IMR-90 (cell line): ENCODE results near the gene GLRX3.

Experiments used
- BHLHE40 ChIP-seq: fragments of 150-350 bp; IDR thresholded peaks from 2 replicates; pipeline ENCODE4 v1.6.1; 2016; ENCODE audit warnings: mild to moderate bottlenecking, low read depth, low read length
- CEBPB ChIP-seq: IDR thresholded peaks from 2 replicates; pipeline ENCODE4 v1.6.1; 2012; ENCODE audit warnings: low read depth, low read length, improper control_type of control experiment
- CHD1 ChIP-seq: IDR thresholded peaks from 2 replicates; pipeline ENCODE4 v1.6.1; 2012; ENCODE audit warnings: low read depth, low read length, improper control_type of control experiment
- FOS ChIP-seq: fragments of 150-350 bp; IDR thresholded peaks from 2 replicates; pipeline ENCODE4 v1.6.1; 2016; ENCODE audit warnings: low read depth, low read length
- MAFK ChIP-seq: IDR thresholded peaks from 2 replicates; pipeline ENCODE4 v1.6.1; 2012; ENCODE audit warnings: low read depth, low read length, improper control_type of control experiment
- MAZ ChIP-seq: IDR thresholded peaks from 2 replicates; pipeline ENCODE4 v1.6.1; 2012; ENCODE audit warnings: low read depth, mild to moderate bottlenecking, low read length, improper control_type of control experiment, moderate library complexity, borderline replicate concordance
- POLR2A ChIP-seq: IDR thresholded peaks from 2 replicates; pipeline ENCODE4 v1.6.1; 2012; ENCODE audit warnings: mild to moderate bottlenecking, low read depth, low read length
- RAD21 ChIP-seq: IDR thresholded peaks from 2 replicates; pipeline ENCODE4 v1.6.1; 2012; ENCODE audit warnings: low read length, improper control_type of control experiment
- RCOR1 ChIP-seq: IDR thresholded peaks from 2 replicates; pipeline ENCODE4 v1.6.1; 2012; ENCODE audit warnings: mild to moderate bottlenecking, low read length, improper control_type of control experiment; ENCODE audit not compliant: insufficient replicate concordance
- RFX5 ChIP-seq: IDR thresholded peaks from 2 replicates; pipeline ENCODE4 v1.8.0; 2012; ENCODE audit warnings: low read depth, mild to moderate bottlenecking, low read length, moderate library complexity
- SMC3 ChIP-seq: fragments of 150-350 bp; IDR thresholded peaks from 2 replicates; pipeline ENCODE4 v1.6.1; 2016; ENCODE audit warnings: low read depth, mild to moderate bottlenecking, antibody characterized with exemption, low read length, moderate library complexity
- USF2 ChIP-seq: fragments of 150-350 bp; IDR thresholded peaks from 2 replicates; pipeline ENCODE4 v1.6.1; 2017; ENCODE audit warnings: mild to moderate bottlenecking, antibody characterized with exemption, low read length, low read depth
- TF ChIP-seq, protein P1 (sequence below): conservative IDR thresholded peaks from 2 replicates; pipeline ENCODE4 v1.5.1; 2012; ENCODE audit warnings: mild to moderate bottlenecking, low read depth, low read length, improper control_type of control experiment

DNA sequence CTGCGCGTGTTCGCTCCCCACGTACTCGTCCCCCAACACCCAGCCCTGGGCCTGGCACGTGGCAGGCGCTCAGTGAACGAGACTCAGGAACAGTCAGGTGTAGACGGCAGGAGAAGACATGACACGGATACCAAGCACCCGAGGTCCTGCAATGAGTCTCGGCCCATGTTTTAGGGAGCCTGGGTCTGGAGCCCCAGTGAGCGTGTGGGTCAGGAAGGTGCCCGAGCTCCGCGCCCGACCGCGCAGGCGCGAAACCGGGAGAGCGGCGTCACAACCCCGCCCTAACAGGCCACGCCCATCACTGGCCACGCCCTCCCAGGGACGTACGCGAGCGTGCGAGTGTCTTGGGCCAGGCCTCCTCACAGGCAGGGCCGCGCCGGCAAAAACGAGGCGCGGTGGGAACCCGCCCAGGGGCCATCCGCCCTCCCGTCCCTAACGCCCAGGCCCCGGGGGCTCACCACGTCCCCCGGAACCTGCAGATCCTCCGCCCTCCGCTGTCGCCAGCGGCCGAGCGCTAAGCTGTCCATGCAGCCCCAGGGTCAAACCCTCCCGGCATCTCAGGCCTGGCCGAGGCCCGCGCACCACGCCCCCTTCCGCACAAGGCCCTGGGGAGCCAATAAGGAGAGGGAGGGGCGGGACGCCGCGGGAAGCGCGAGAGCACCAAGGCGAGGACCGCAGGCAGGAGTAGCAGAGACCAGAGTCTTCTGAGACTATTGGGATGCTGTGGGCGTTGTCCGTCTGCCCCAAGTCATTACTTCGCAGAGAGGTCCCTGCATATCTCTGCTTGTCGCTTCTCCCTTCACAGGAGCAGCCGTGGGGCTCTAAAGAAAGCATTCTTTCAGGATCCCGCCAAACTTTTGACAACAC is 25.7 kb upstream of the GLRX3 start, which contains the start of gene C10orf143:
- TF ChIP-seq, protein P1, sequence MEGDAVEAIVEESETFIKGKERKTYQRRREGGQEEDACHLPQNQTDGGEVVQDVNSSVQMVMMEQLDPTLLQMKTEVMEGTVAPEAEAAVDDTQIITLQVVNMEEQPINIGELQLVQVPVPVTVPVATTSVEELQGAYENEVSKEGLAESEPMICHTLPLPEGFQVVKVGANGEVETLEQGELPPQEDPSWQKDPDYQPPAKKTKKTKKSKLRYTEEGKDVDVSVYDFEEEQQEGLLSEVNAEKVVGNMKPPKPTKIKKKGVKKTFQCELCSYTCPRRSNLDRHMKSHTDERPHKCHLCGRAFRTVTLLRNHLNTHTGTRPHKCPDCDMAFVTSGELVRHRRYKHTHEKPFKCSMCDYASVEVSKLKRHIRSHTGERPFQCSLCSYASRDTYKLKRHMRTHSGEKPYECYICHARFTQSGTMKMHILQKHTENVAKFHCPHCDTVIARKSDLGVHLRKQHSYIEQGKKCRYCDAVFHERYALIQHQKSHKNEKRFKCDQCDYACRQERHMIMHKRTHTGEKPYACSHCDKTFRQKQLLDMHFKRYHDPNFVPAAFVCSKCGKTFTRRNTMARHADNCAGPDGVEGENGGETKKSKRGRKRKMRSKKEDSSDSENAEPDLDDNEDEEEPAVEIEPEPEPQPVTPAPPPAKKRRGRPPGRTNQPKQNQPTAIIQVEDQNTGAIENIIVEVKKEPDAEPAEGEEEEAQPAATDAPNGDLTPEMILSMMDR = no peak
- peak; percentile 84 for TF ChIP-seq USF2
- no peak for TF ChIP-seq CEBPB
- TF ChIP-seq RCOR1 = no peak
- no peak for TF ChIP-seq RFX5
- TF ChIP-seq POLR2A = peak; percentile 75
- no peak for TF ChIP-seq MAFK
- TF ChIP-seq SMC3 = no peak
- peak; percentile 31; the same call in 1 of the 2 replicates for TF ChIP-seq MAZ
- no peak for TF ChIP-seq CHD1
- no peak for TF ChIP-seq RAD21
- TF ChIP-seq FOS = no peak
- 0 out of 2 replicates have a peak, but pooled peaks have one; percentile 13 for TF ChIP-seq BHLHE40
